Measurements from ENCODE around the gene WDR83.

GRCh38 chr19:12665671-12666264, 839 bp upstream of the WDR83 start:
- TF ChIP-seq, protein P1, sequence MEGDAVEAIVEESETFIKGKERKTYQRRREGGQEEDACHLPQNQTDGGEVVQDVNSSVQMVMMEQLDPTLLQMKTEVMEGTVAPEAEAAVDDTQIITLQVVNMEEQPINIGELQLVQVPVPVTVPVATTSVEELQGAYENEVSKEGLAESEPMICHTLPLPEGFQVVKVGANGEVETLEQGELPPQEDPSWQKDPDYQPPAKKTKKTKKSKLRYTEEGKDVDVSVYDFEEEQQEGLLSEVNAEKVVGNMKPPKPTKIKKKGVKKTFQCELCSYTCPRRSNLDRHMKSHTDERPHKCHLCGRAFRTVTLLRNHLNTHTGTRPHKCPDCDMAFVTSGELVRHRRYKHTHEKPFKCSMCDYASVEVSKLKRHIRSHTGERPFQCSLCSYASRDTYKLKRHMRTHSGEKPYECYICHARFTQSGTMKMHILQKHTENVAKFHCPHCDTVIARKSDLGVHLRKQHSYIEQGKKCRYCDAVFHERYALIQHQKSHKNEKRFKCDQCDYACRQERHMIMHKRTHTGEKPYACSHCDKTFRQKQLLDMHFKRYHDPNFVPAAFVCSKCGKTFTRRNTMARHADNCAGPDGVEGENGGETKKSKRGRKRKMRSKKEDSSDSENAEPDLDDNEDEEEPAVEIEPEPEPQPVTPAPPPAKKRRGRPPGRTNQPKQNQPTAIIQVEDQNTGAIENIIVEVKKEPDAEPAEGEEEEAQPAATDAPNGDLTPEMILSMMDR (IDR thresholded peaks at IDR 0.05), result no peak
- no peak for TF ChIP-seq EZH2 (IDR thresholded peaks at IDR 0.05)
- no peak for TF ChIP-seq EZH2phosphoT487 (IDR thresholded peaks at IDR 0.05)
